Ovary (tissue), 9 donors: ENCODE results near the gene CCL27. TPM values are rescaled to one million over a fixed set of nuclear protein-coding genes. Genes with fewer than 3 reads are reported as not detected.

Source experiments
- DNase-seq, 5 donors: peaks; one replicate each; pipeline ENCODE4 v3.0.0-alpha.2; 2019 to 2020
- H3K27ac ChIP-seq, 2 donors: fragments of 200-600 bp; one replicate each; pipeline versions ENCODE4 v1.5.1 to v1.8.0; 2019 to 2022
- H3K27me3 ChIP-seq: fragments of 200-600 bp; one replicate; pipeline ENCODE4 v1.8.0; 2022
- H3K36me3 ChIP-seq: fragments of 200-600 bp; sonication (generic); one replicate; pipeline ENCODE4 v1.5.1; 2019
- H3K4me1 ChIP-seq: one replicate; pipeline ENCODE4 v1.8.1; 2013; ENCODE audit warnings: mild to moderate bottlenecking, moderate library complexity; ENCODE audit not compliant: insufficient read depth
- H3K4me3 ChIP-seq: fragments of 200-600 bp; sonication (generic); one replicate; pipeline ENCODE4 v1.5.1; 2017
- H3K9me3 ChIP-seq, 2 donors: fragments of 200-600 bp in 1 of 2; sonication (generic) in 1 of 2; one replicate each; pipeline versions ENCODE4 v1.5.1 to v1.8.1; 2013 to 2019; ENCODE audit warnings: mild to moderate bottlenecking in 1 of 2, moderate library complexity in 1 of 2
- EP300 ChIP-seq: sonication (generic); formaldehyde crosslinking; IDR thresholded peaks from one replicate; pipeline ENCODE4 v1.6.1; 2017; ENCODE audit warnings: antibody characterized with exemption
- POLR2A ChIP-seq: fragments of 450-650 bp; IDR thresholded peaks from one replicate; pipeline ENCODE4 v1.6.1; 2017; ENCODE audit warnings: antibody characterized with exemption, mild to moderate bottlenecking, moderate library complexity
- WGBS, 3 donors: extraction: QIAGEN DNeasy Blood & Tissue Kit in 1 of 3; methylation state at CpG; one replicate each; pipeline versions ENCODE4 v1.1.5 to v1.1.7; 2013 to 2017; 5-methylcytosine and 5-hydroxymethylcytosine counted together
- intact Hi-C, 4 donors: fragments of 100-400 bp; cut with DNase I; formaldehyde crosslinking; loops; one replicate each; pipeline versions ENCODE4 v1.11.0 to v1.15.1; 2022 to 2023
- polyA plus RNA-seq, 2 donors: library from polyadenylated mRNA; stranded (reverse); fragments of 200-250 nt in 1 of 2; fragments of 350-450 nt in 1 of 2; fragmentation: Illumina TruSeq in 1 of 2; extraction: RNeasy Lipid Tissue Mini Kit (QIAGEN cat#74804) in 1 of 2; gene quantifications; one replicate each; pipeline ENCODE4 v1.2.3, GENCODE V29; 2013 to 2014
- total RNA-seq, 7 donors: library from RNA; depleted of rRNA in 2 of 7; stranded (reverse); fragments of >200 nt in 2 of 7; fragmentation: NEBNext Ultra II Directional in 3 of 7; extraction: Animal tissue kit (Norgen Biotek cat#: 25700) in 3 of 7; gene quantifications; one replicate each; pipeline versions ENCODE4 v1.1.0 to v1.2.4, GENCODE V29; 2016 to 2023
- TF ChIP-seq, protein P1 (sequence below), 3 donors: fragments of 450-650 bp in 2 of 3; fragments of 200-600 bp in 1 of 3; IDR thresholded peaks; one replicate each; pipeline versions ENCODE4 v1.5.1 to v1.8.0; 2016 to 2022; ENCODE audit warnings: antibody characterized with exemption in 3 of 3, mild to moderate bottlenecking in 1 of 3
- donor health status: DM: no; HTN: no; CAD: no; lungs with moderate emphysema.
- donor health status: DM: no; HTN: no; CAD: no.
- donor health status: Bipolar disorder and iron deficiency.
- donor health status: DM: yes; HTN: yes; CAD: no.
- donor health status: DM: no; HTN: no; CAD: no.
- donor health status: DM: yes; HTN: yes; CAD: no.

Gene CCL27
- total and polyA plus RNA-seq, 9 donors, result 0.21 to 1.1 (median 0.66) TPM; not detected in 4

DNA sequence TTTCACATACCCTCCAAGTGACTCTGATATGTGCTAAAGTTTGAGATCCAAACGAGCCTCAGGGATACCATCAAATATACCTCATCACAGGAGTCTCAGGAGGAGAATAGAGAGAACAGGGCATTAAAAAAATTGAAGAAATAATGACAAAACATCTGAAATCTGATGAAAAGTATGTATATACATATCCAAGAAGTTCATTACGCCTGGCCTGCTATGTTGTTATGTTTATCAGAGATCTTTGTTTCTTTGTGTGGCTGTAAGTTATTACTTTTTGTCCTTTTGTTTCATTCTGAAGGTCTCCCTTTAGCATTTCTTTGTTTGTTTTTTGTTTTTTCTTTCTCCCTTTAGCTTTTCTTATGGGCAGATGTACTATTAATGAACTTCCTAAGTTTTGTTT, 31.1 kb upstream of the CCL27 start:
- 75 to 93% (median 76%) methylated on average over 2 of the region's 2 CpGs for WGBS, 3 donors

GRCh38 chr9:34691936-34692315, 29.5 kb upstream of the CCL27 start:
- Histone ChIP-seq H3K27ac (no peak overlapping the region), H3K4me1 (no peaks in the 10 kb centered on the region), H3K4me3 (no peak overlapping the region), H3K27me3 (no peaks in the 10 kb centered on the region), H3K36me3 (no peaks in the 10 kb centered on the region), H3K9me3 (no peaks in the 10 kb centered on the region)
- WGBS, 3 donors, result 82 to 91% (median 87%) methylated on average over 5 of the region's 5 CpGs
- no peak for DNase-seq
- intact Hi-C loops, result no loop called here
- TF ChIP-seq POLR2A, result no peak
- TF ChIP-seq, protein P1, sequence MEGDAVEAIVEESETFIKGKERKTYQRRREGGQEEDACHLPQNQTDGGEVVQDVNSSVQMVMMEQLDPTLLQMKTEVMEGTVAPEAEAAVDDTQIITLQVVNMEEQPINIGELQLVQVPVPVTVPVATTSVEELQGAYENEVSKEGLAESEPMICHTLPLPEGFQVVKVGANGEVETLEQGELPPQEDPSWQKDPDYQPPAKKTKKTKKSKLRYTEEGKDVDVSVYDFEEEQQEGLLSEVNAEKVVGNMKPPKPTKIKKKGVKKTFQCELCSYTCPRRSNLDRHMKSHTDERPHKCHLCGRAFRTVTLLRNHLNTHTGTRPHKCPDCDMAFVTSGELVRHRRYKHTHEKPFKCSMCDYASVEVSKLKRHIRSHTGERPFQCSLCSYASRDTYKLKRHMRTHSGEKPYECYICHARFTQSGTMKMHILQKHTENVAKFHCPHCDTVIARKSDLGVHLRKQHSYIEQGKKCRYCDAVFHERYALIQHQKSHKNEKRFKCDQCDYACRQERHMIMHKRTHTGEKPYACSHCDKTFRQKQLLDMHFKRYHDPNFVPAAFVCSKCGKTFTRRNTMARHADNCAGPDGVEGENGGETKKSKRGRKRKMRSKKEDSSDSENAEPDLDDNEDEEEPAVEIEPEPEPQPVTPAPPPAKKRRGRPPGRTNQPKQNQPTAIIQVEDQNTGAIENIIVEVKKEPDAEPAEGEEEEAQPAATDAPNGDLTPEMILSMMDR (IDR thresholded peaks at IDR 0.05), result no peak
- no peak for TF ChIP-seq EP300

More for the DNA sequence above, 31.1 kb upstream of the CCL27 start:
- intact Hi-C loops, result no loop called here
- no peak for DNase-seq
- H3K27me3 ChIP-seq, result no peaks in the 10 kb centered on the region
- H3K4me1 ChIP-seq, result no peaks in the 10 kb centered on the region
- no peaks in the 10 kb centered on the region for H3K36me3 ChIP-seq
- TF ChIP-seq POLR2A (no peak), EP300 (no peak)
- TF ChIP-seq, protein P1 (IDR thresholded peaks at IDR 0.05), result no peak
- H3K27ac ChIP-seq, result no peak overlapping the region
- H3K9me3 ChIP-seq, result no peaks in the 10 kb centered on the region
- H3K4me3 ChIP-seq, result no peak overlapping the region

GRCh38 chr9:34690983-34691935, 28.8 kb upstream of the CCL27 start, which contains the start of gene CCL19:
Gene CCL19, minus strand, starts transcription at chr9:34691276. Its CDS starts 137 bp downstream, at chr9:34691139.
- H3K36me3 ChIP-seq, result no peaks in the 10 kb centered on the region
- no peaks in the 10 kb centered on the region for H3K4me1 ChIP-seq
- 46 to 56% (median 48%) methylated on average over 6 of the region's 6 CpGs for WGBS, 3 donors
- no peak within 1 kb of the TSS for H3K4me3 ChIP-seq
- no peaks in the 10 kb centered on the region for H3K27me3 ChIP-seq
- intact Hi-C loops, result no loop called here
- no peak within 1 kb of the TSS for H3K27ac ChIP-seq
- DNase-seq, result no peak
- TF ChIP-seq EP300, result no peak
- TF ChIP-seq POLR2A, result no peak
- TF ChIP-seq, protein P1 (IDR thresholded peaks at IDR 0.05), result no peak
- H3K9me3 ChIP-seq, result no peaks in the 10 kb centered on the region

DNA sequence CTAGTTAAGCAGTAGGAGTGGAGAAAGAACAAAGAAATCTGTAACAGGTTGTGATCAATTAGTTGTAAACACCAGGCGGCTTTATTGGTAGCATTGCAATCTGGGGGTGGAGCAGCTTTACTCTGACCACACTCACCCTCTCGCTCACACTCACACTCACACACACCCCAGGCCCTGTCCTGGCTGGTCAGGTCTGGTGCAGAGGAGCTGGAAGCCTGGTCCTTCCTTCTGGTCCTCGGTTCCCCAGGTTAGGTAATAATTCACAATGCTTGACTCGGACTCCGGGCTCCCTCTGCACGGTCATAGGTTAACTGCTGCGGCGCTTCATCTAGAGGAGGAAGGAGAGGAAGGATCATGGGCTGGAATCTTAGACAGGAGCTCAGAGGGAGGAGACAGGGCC, 27.1 kb upstream of the CCL27 start:
- no peak for DNase-seq
- Histone ChIP-seq H3K4me1 (no peaks in the 10 kb centered on the region), H3K36me3 (no peaks in the 10 kb centered on the region), H3K27ac (no peak overlapping the region), H3K27me3 (no peaks in the 10 kb centered on the region), H3K4me3 (no peak overlapping the region), H3K9me3 (no peaks in the 10 kb centered on the region)
- no peak for TF ChIP-seq POLR2A
- TF ChIP-seq EP300, result no peak
- TF ChIP-seq, protein P1 (IDR thresholded peaks at IDR 0.05), result no peak
- intact Hi-C loops, result no loop called here
- WGBS, 3 donors, result 69 to 76% (median 71%) methylated on average over 8 of the region's 8 CpGs
